Measurements from ENCODE around the gene SUMO3. TPM values are rescaled to one million over a fixed set of nuclear protein-coding genes. Genes with fewer than 3 reads are reported as not detected.

SUMO3 gene
- total RNA-seq, 4 donors from 2014 or later = 30.5 to 38.3 (median 35.9) TPM

- DNase-seq (ENCODE audit: low spot score in 2 of 2) = no peak
- Histone ChIP-seq H3K36me3 (peaks cover 38% of the 10 kb centered on the region), H3K9me3 (no peaks in the 10 kb centered on the region), H3K4me1 (peaks cover 12% of the 10 kb centered on the region), H3K4me3 (no peak overlapping the region), H3K27me3 (no peaks in the 10 kb centered on the region), H3K27ac (no peak overlapping the region)
- WGBS = 59% methylated on average over 12 of the region's 17 CpGs
- TF ChIP-seq, protein P1, sequence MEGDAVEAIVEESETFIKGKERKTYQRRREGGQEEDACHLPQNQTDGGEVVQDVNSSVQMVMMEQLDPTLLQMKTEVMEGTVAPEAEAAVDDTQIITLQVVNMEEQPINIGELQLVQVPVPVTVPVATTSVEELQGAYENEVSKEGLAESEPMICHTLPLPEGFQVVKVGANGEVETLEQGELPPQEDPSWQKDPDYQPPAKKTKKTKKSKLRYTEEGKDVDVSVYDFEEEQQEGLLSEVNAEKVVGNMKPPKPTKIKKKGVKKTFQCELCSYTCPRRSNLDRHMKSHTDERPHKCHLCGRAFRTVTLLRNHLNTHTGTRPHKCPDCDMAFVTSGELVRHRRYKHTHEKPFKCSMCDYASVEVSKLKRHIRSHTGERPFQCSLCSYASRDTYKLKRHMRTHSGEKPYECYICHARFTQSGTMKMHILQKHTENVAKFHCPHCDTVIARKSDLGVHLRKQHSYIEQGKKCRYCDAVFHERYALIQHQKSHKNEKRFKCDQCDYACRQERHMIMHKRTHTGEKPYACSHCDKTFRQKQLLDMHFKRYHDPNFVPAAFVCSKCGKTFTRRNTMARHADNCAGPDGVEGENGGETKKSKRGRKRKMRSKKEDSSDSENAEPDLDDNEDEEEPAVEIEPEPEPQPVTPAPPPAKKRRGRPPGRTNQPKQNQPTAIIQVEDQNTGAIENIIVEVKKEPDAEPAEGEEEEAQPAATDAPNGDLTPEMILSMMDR (IDR thresholded peaks at IDR 0.05) = no peak
- TF ChIP-seq POLR2A (IDR thresholded peaks at IDR 0.05) (no peak), POLR2AphosphoS5 (IDR thresholded peaks at IDR 0.05) (no peak), EP300 (IDR thresholded peaks at IDR 0.05) (no peak)
Observed at GRCh38 chr21:44779417-44780136, 38.3 kb downstream of the SUMO3 start.

GRCh38 chr21:44778983-44779382, 38.9 kb downstream of the SUMO3 start:
- DNase-seq (ENCODE audit: low spot score in 2 of 2) = no peak
- TF ChIP-seq, protein P1 (IDR thresholded peaks at IDR 0.05) = no peak
- TF ChIP-seq POLR2A (IDR thresholded peaks at IDR 0.05) = no peak
- no peak for TF ChIP-seq POLR2AphosphoS5 (IDR thresholded peaks at IDR 0.05)
- no peak for TF ChIP-seq EP300 (IDR thresholded peaks at IDR 0.05)
- Histone ChIP-seq H3K4me1 (peaks cover 12% of the 10 kb centered on the region), H3K27ac (no peak overlapping the region), H3K4me3 (no peak overlapping the region), H3K9me3 (no peaks in the 10 kb centered on the region), H3K27me3 (no peaks in the 10 kb centered on the region), H3K36me3 (peaks cover 41% of the 10 kb centered on the region)
- WGBS = 80% methylated on average over 6 of the region's 6 CpGs

DNA sequence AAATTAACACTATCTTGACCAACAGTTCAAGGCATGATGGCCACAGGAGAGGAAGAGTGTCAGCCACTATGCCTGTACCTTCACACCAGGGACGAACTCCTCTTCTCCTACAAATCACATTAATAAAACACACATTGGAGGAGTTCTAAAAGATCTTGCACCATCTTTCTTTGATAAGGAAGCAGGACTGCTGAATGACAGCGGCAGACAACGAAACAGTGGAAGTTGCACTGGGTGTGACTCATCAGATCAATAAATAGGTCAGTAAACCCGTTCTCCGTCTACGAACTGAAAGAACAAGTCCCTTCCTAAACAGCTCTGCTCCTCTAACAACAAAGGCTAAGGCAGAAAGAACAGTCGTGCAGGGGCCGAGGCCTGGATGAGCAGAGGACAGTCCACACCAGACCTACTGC, 39.4 kb downstream of the SUMO3 start:
- no peaks in the 10 kb centered on the region for H3K27me3 ChIP-seq
- no peak overlapping the region for H3K4me3 ChIP-seq
- peaks cover 12% of the 10 kb centered on the region for H3K4me1 ChIP-seq
- H3K36me3 ChIP-seq = peaks cover 43% of the 10 kb centered on the region
- no peak overlapping the region for H3K27ac ChIP-seq
- WGBS = 62% methylated on average over 8 of the region's 8 CpGs
- no peak for TF ChIP-seq POLR2AphosphoS5 (IDR thresholded peaks at IDR 0.05)
- no peak for TF ChIP-seq EP300 (IDR thresholded peaks at IDR 0.05)
- no peak for TF ChIP-seq POLR2A (IDR thresholded peaks at IDR 0.05)
- TF ChIP-seq, protein P1 (IDR thresholded peaks at IDR 0.05) = no peak
- DNase-seq (ENCODE audit: low spot score in 2 of 2) = no peak
- no peaks in the 10 kb centered on the region for H3K9me3 ChIP-seq

- H3K9me3 ChIP-seq = no peaks in the 10 kb centered on the region
- DNase-seq (ENCODE audit: low spot score in 2 of 2) = no peak
- peaks cover 46% of the 10 kb centered on the region for H3K36me3 ChIP-seq
- peaks cover 12% of the 10 kb centered on the region for H3K4me1 ChIP-seq
- TF ChIP-seq POLR2AphosphoS5 (IDR thresholded peaks at IDR 0.05) (no peak), EP300 (IDR thresholded peaks at IDR 0.05) (no peak), POLR2A (IDR thresholded peaks at IDR 0.05) (no peak)
- TF ChIP-seq, protein P1 (IDR thresholded peaks at IDR 0.05) = no peak
- no peaks in the 10 kb centered on the region for H3K27me3 ChIP-seq
- 88% methylated on average over 5 of the region's 5 CpGs for WGBS
- H3K4me3 ChIP-seq = no peak overlapping the region
- H3K27ac ChIP-seq = no peak overlapping the region
Observed at GRCh38 chr21:44778094-44778493, 39.8 kb downstream of the SUMO3 start.

- peak in 1 of 2 donors; percentile 72 for DNase-seq (ENCODE audit: low spot score in 2 of 2)
- 89% methylated on average over 8 of the region's 8 CpGs for WGBS
- no peaks in the 10 kb centered on the region for H3K27me3 ChIP-seq
- no peaks in the 10 kb centered on the region for H3K9me3 ChIP-seq
- peaks cover 10% of the 10 kb centered on the region for H3K4me1 ChIP-seq
- peaks cover 68% of the 10 kb centered on the region for H3K36me3 ChIP-seq
- H3K4me3 ChIP-seq = no peak overlapping the region
- H3K27ac ChIP-seq = no peak overlapping the region
- no peak for TF ChIP-seq POLR2AphosphoS5 (IDR thresholded peaks at IDR 0.05)
- TF ChIP-seq, protein P1 (IDR thresholded peaks at IDR 0.05) = no peak
Observed at GRCh38 chr21:44774972-44775371, 42.9 kb downstream of the SUMO3 start.

Measured in suprapubic skin (tissue), 4 donors.